Measurements from ENCODE around the gene PRR35.

The PRR35 gene

GRCh38 chr16:515175-515938 lies 44.8 kb upstream of the PRR35 start:
- TF ChIP-seq CTCF (IDR thresholded peaks at IDR 0.05; ENCODE audit: low read depth, low read length, poor library complexity, severe bottlenecking) (no peak), EZH2phosphoT487 (IDR thresholded peaks at IDR 0.05; ENCODE audit: borderline replicate concordance, low read length) (no peak)
- H3K4me3 ChIP-seq (ENCODE audit: low read length): no peak overlapping the region
- no peaks in the 10 kb centered on the region for H4K20me1 ChIP-seq (ENCODE audit: control insufficient read depth, insufficient read depth, low read depth, low read length)
- no peaks in the 10 kb centered on the region for H3K4me1 ChIP-seq (ENCODE audit: control insufficient read depth, low read length)
- peaks cover 6% of the 10 kb centered on the region; the same call in 1 of the 2 replicates for H3K36me3 ChIP-seq (ENCODE audit: control insufficient read depth, low read length)
- no peaks in the 10 kb centered on the region for H3K79me2 ChIP-seq (ENCODE audit: control insufficient read depth, low read length)
- H3F3A ChIP-seq (ENCODE audit: control insufficient read depth, insufficient read depth): no peaks in the 10 kb centered on the region
- H3K27me3 ChIP-seq (ENCODE audit: control insufficient read depth, low read length): no peaks in the 10 kb centered on the region
- H3K4me2 ChIP-seq (ENCODE audit: low read length): no peak overlapping the region
- H3K9me3 ChIP-seq (ENCODE audit: control insufficient read depth, insufficient read depth, low read length): no peaks in the 10 kb centered on the region
- no peak overlapping the region for H3K27ac ChIP-seq (ENCODE audit: low read depth, low read length)
- no peaks in the 10 kb centered on the region for H3K9me2 ChIP-seq (replicated peaks; ENCODE audit: control insufficient read depth, low read length)

- no peaks in the 10 kb centered on the region for H3F3A ChIP-seq (ENCODE audit: control insufficient read depth, insufficient read depth)
- no peak overlapping the region for H3K4me3 ChIP-seq (ENCODE audit: low read length)
- no peaks in the 10 kb centered on the region for H3K4me1 ChIP-seq (ENCODE audit: control insufficient read depth, low read length)
- peaks cover 10% of the 10 kb centered on the region; the same call in 1 of the 2 replicates for H3K36me3 ChIP-seq (ENCODE audit: control insufficient read depth, low read length)
- H3K4me2 ChIP-seq (ENCODE audit: low read length): no peak overlapping the region
- H3K9me2 ChIP-seq (replicated peaks; ENCODE audit: control insufficient read depth, low read length): no peaks in the 10 kb centered on the region
- no peak for TF ChIP-seq CTCF (IDR thresholded peaks at IDR 0.05; ENCODE audit: low read depth, low read length, poor library complexity, severe bottlenecking)
- no peak for TF ChIP-seq EZH2phosphoT487 (IDR thresholded peaks at IDR 0.05; ENCODE audit: borderline replicate concordance, low read length)
- no peaks in the 10 kb centered on the region for H4K20me1 ChIP-seq (ENCODE audit: control insufficient read depth, insufficient read depth, low read depth, low read length)
- H3K27ac ChIP-seq (ENCODE audit: low read depth, low read length): no peak overlapping the region
- H3K9me3 ChIP-seq (ENCODE audit: control insufficient read depth, insufficient read depth, low read length): no peaks in the 10 kb centered on the region
- no peaks in the 10 kb centered on the region for H3K27me3 ChIP-seq (ENCODE audit: control insufficient read depth, low read length)
- no peaks in the 10 kb centered on the region for H3K79me2 ChIP-seq (ENCODE audit: control insufficient read depth, low read length)
Measured at GRCh38 chr16:515939-516226, 44.3 kb upstream of the PRR35 start.

- no peaks in the 10 kb centered on the region for H3F3A ChIP-seq (ENCODE audit: control insufficient read depth, insufficient read depth)
- H3K9me2 ChIP-seq (replicated peaks; ENCODE audit: control insufficient read depth, low read length): no peaks in the 10 kb centered on the region
- H3K4me3 ChIP-seq (ENCODE audit: low read length): no peak overlapping the region
- no peaks in the 10 kb centered on the region for H3K27me3 ChIP-seq (ENCODE audit: control insufficient read depth, low read length)
- H3K4me2 ChIP-seq (ENCODE audit: low read length): no peak overlapping the region
- no peaks in the 10 kb centered on the region for H4K20me1 ChIP-seq (ENCODE audit: control insufficient read depth, insufficient read depth, low read depth, low read length)
- no peaks in the 10 kb centered on the region for H3K4me1 ChIP-seq (ENCODE audit: control insufficient read depth, low read length)
- no peak overlapping the region for H3K27ac ChIP-seq (ENCODE audit: low read depth, low read length)
- H3K36me3 ChIP-seq (ENCODE audit: control insufficient read depth, low read length): peaks cover 10% of the 10 kb centered on the region; the same call in 1 of the 2 replicates
- no peaks in the 10 kb centered on the region for H3K9me3 ChIP-seq (ENCODE audit: control insufficient read depth, insufficient read depth, low read length)
- H3K79me2 ChIP-seq (ENCODE audit: control insufficient read depth, low read length): no peaks in the 10 kb centered on the region
- TF ChIP-seq CTCF (IDR thresholded peaks at IDR 0.05; ENCODE audit: low read depth, low read length, poor library complexity, severe bottlenecking): no peak
- TF ChIP-seq EZH2phosphoT487 (IDR thresholded peaks at IDR 0.05; ENCODE audit: borderline replicate concordance, low read length): no peak
Measured at GRCh38 chr16:516301-516700, 43.9 kb upstream of the PRR35 start.

Data from DOHH2 (cell line).